Activated CD4-positive, alpha-beta T cell treated with anti-CD3 and anti-CD28 coated beads, Interleukin-2, amount 50 U/mL, for 4 hours (primary cell): ENCODE results near the gene RHBDL3.
"Not testable (repeated sequence)": the region's sequence is repeated elsewhere in the genome, so short reads cannot be mapped to it uniquely, and the experiment has no call there.

Experiments used
- DNase-seq, 2 experiments: peaks; one replicate each; pipeline ENCODE4 v3.0.0-alpha.2; 2020

Gene RHBDL3

GRCh38 chr17:32292094-32292493 is 26.5 kb downstream of the RHBDL3 start:
- no peak for DNase-seq

GRCh38 chr17:32297424-32297823 is 31.8 kb downstream of the RHBDL3 start:
- no peak for DNase-seq

DNA sequence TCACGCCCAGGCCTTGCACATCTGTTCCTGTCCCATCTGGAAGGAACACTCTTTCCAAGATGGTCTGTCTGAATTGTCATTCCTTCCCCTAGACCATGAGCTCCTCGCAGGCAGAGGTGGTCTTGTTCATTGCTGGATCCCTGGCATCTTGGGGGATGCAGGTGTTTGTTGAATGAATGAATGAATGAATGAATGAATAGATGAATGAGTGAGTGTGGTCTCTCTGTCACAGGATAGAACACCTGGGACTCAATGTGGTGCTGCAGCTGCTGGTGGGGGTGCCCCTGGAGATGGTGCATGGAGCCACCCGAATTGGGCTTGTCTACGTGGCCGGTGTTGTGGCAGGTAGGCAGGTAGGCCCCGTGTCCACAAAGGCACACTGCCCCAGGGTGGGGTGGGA is 32.2 kb downstream of the RHBDL3 start:
- DNase-seq = no peak

- no peak for DNase-seq
These were observed 32.7 kb downstream of the RHBDL3 start for GRCh38 chr17:32298298-32298697.

GRCh38 chr17:32298721-32299579 is 33.3 kb downstream of the RHBDL3 start:
- no peak for DNase-seq

DNA sequence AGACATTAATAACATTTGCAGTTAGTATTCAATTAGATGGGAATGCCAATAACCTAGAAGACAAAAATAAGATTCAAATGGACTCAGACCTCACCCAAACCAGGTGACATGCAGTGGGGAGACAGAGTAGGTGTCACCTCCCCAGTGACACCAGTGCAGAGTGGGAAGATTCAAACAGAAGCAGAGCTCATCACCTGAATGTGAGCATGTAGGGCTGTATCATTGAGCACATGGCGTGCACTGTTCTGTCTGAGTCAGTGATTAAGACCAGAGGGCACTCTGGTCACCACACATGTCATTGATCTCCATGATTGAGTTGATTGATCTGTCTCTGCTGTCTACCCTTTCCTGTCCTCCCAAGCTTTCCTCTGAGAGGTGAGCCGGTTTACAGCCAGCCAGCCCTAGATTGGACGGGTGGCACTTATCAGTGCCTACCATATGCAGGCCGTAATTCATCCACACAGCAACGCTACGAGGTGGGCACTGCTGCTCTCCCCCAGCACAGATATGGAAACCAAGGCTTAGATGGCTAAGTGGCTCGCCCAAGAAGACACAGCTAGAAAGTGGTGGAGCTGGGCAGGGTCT is 34.0 kb downstream of the RHBDL3 start:
- DNase-seq = no peak

- DNase-seq = no peak
These were observed 36.4 kb downstream of the RHBDL3 start for GRCh38 chr17:32302037-32302436.

- DNase-seq = no peak
These were observed 37.4 kb downstream of the RHBDL3 start for GRCh38 chr17:32302860-32303649.

DNA sequence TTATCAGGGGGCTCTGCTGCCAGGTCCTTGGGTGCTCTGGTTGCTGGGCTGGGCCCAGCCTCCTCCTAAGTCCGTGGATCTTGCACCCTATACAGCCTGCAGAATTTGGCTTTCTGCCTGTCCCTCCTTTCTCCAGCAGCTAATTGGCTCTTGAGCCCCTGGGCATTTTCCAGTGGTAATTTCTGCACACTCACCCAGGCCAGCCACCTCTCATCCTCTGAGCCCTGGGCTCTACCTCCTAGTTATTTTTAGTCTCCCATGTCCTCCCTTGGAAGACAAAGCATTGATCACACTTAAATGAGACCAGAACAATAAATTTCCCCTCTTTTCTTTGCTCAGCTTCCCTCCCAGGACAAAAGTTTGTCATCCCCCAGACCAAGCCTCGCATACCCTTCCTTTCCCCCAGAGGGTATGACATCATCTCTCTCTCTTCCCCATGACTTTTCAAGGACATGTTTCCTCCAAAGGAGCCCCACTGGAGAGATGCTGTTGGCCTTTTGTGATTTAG is 38.2 kb downstream of the RHBDL3 start:
- DNase-seq = no peak

DNA sequence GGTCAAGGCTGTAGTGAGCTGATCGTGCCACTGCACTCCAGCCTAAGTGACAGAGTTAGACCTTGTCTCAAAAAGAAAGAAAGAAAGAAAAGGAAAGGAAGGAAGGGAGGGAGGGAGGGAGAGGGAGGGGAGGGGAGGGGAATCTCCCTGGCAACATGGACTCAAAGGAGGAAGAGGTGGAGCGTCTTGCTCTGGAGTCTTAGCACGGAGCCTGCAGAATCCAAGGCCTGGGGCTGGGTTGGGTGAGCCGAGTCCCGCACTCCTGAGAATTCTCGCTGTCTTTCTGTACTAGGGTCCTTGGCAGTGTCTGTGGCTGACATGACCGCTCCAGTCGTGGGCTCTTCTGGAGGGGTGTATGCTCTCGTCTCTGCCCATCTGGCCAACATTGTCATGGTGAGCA is 39.4 kb downstream of the RHBDL3 start:
- DNase-seq = no peak

- no peak for DNase-seq
These were observed 42.0 kb downstream of the RHBDL3 start for GRCh38 chr17:32307658-32308057.

- no peak for DNase-seq
These were observed 45.5 kb downstream of the RHBDL3 start for GRCh38 chr17:32311028-32311536.

GRCh38 chr17:32314636-32315035 is 49.0 kb downstream of the RHBDL3 start:
- no peak for DNase-seq

GRCh38 chr17:32315171-32315570 is 49.5 kb downstream of the RHBDL3 start:
- no peak for DNase-seq

DNA sequence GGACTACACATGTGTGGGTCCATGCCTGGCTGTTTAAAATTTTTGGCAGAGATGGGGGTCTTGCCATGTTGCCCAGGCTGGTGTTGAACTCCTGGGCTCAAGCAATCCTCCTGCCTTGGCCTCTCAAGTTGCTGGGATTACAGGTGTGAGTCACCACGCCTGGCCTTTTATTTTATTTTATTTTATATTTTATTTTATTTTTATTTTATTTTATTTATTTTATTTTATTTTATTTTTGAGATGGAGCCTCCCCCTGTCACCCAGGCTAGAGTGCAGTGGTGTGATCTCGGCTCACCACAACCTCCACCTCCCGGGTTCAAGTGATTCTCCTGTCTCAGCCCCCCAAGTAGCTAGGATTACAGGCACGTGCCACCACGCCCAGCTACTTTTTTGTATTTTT is 51.0 kb downstream of the RHBDL3 start:
- DNase-seq = not testable (repeated sequence)

DNA sequence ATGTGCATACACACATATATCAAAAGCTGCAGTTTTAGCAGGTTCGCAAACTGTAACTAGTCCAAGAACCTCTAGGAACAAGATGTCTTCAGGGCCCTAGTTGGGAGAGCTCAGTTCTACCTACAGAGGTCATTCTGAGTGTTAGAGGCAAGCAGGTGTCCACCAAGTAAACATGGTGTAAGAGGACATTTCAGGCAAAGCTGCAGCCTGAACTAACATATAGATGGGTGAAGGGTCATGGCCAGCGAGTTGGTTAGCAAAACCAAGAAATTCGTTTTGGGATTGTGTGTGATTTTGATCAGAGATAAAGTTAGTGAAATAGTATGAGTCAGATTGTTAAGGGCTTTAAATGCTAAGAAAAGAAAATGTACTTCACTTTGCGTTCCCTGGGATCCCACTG is 51.7 kb downstream of the RHBDL3 start:
- DNase-seq = no peak

- DNase-seq = no peak
These were observed 52.4 kb downstream of the RHBDL3 start for GRCh38 chr17:32318071-32318470.

DNA sequence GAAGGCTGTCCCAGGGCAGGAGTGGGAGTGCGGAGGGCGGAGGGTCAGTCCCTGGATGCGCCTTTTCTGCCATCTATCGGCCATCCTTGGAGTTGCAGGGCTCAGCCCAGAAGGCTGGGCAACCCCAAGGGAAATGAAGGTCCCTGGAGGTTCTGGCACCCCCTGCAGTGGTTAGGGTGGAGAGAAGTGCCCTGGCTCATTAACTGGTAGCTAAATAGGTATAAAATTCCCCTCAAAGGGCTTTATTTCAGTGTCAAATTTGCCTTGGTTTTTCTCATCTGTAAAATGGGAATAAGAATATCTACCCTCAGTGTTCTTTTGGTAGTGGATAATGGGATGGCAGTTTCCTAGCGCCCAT is 53.9 kb downstream of the RHBDL3 start:
- DNase-seq = peak; percentile 71 to 75

GRCh38 chr17:32320080-32320479 is 54.4 kb downstream of the RHBDL3 start:
- DNase-seq = not testable (repeated sequence)

DNA sequence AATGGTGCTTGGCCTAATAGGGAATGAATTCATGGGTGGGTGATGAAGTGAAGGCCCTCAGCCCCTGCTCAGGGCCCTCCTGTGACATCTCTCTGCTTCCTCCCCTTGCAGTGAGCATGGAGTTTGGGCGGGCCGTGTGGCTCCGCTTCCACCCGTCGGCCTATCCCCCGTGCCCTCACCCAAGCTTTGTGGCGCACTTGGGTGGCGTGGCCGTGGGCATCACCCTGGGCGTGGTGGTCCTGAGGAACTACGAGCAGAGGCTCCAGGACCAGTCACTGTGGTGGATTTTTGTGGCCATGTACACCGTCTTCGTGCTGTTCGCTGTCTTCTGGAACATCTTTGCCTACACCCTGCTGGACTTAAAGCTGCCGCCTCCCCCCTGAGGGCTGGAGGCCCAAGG is 55.2 kb downstream of the RHBDL3 start:
- no peak for DNase-seq

DNA sequence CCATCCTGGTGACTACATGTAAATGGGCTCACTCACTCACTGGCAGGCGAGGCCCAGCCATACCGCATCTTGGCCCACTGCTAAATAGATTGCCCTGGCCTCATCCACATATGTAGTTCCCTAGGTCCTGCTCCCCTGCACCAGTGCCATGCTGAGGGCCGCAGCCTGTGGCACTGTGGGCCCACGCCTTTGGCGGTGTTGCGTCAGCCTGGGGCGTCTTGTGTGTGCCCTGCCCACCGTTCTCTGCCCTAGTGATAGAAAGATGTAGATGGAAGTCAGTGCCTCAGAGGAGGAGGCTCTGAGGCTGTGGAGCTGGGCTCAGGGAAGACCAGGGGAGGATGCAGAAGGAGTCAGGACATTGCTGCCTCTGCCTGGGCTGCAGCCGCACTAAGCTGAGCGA is 57.4 kb downstream of the RHBDL3 start:
- DNase-seq = no peak

GRCh38 chr17:32323811-32324491 is 58.3 kb downstream of the RHBDL3 start:
- peak; percentile 18 to 25 for DNase-seq

DNA sequence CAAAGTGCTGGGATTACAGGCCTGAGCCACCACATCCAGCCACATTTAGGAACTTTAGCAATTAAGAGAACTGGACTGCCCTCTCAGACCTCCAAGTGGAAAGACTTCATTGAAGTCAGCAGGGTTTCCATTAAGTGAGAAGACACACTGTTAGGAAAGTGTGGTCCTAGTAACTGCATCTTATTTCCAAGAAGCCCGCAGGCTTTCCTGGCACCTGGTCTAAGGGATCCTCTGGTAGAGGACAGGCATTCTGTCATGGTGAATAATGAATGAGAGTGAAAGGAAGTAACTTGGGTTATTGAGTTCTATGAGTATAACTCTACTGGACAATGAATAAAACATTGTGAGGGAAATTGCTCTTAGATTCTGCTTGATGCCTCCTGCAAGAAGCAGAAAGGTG is 62.3 kb downstream of the RHBDL3 start:
- DNase-seq = no peak
